Hindlimb muscle (tissue), 1 donor: ENCODE data around the gene PRR12. TPM values are rescaled to one million over a fixed set of nuclear protein-coding genes. Genes with fewer than 3 reads are reported as not detected.
"Not testable (repeated sequence)": the region's sequence is repeated elsewhere in the genome, so short reads cannot be mapped to it uniquely, and the experiment has no call there.

Experiments used
- DNase-seq: peaks from one replicate; pipeline ENCODE4 v3.0.0-alpha.2; 2013
- polyA plus RNA-seq: library from polyadenylated mRNA; unstranded; fragments of 120-200 nt; gene quantifications from one replicate; pipeline ENCODE4 v1.2.1, GENCODE V29; 2013; ENCODE audit not compliant: insufficient read length

PRR12 gene
- polyA plus RNA-seq, 1 donor = 23.3 TPM

GRCh38 chr19:49593233-49594113 lies 2.5 kb downstream of the PRR12 start:
- peak; percentile 90 for DNase-seq

- DNase-seq = no peak
Observed at GRCh38 chr19:49594157-49594992, 3.4 kb downstream of the PRR12 start.

DNA sequence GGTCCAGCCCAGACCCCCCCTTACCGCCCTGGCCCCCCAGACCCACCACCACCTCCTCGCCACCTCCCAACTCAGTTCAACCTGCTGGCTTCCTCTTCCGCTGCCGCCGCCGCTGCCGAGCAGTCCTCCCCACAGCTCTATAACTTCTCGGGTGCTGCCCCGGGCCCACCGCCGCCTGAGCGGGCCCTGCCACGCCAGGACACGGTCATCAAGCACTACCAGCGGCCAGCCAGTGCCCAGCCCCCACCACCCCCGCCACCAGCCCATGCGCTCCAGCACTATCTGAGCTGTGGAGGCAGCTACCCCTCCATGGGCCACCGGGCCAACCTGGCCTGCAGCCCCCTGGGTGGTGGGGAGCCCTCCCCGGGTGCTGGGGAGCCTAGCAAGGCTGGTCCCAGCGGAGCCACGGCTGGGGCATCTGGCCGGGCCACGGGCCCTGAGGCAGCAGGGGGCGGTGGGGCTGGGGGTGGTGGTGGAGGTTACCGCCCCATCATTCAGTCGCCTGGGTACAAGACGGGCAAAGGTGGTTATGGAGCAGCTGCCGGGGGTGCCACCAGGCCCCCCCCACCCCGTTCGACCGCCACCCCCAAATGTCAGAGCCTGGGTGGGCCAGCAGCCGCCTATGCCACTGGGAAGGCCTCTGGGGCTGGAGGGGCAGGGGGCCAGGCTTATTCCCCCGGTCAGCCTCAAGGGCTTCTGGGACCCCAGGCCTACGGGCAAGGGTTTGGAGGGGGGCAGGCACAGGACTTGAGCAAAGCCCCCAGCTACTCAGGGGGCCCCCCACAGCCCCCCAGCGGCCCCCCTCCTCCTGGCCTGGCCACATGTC lies 4.2 kb downstream of the PRR12 start:
- DNase-seq = no peak

DNA sequence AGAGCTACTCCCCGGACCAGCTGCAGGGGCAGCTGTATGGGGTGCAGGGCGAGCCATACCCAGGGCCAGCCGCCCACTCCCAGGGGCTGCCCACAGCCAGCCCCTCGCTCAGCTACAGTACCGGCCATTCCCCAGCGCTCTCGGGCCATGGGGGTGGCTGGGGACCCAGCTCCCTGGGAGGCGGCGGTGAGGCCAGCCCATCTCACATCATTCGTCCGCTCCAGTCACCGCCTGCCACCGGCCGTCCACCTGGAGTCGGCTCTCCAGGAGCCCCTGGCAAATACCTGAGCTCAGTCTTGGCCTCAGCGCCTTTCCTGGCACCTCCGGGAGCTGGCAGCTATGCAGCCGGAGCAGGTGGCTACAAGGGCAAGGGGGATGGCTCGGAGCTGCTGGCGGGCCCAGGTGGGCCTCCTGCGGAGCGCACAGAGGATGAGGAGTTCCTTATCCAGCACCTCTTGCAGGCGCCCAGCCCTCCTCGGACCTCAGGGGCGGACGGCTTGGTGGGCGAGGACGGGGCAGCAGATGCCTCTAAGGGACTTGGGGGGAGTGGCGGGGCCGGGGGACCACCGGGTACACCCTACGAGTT lies 4.9 kb downstream of the PRR12 start:
- no peak for DNase-seq

GRCh38 chr19:49596407-49596806 lies 5.4 kb downstream of the PRR12 start:
- DNase-seq = no peak

- no peak for DNase-seq
Observed at GRCh38 chr19:49596954-49597702, 6.1 kb downstream of the PRR12 start.

DNA sequence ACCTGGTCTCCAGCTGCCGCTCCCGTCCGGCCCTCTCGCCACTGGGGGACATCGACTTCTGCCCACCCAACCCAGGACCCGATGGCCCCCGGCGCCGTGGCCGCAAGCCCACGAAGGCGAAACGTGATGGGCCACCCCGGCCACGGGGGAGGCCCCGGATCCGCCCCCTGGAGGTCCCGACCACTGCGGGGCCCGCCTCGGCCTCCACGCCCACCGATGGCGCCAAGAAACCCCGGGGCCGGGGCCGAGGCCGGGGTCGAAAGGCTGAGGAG lies 6.7 kb downstream of the PRR12 start:
- no peak for DNase-seq

- DNase-seq = no peak
Observed at GRCh38 chr19:49599378-49600295, 8.7 kb downstream of the PRR12 start.

- no peak for DNase-seq
Observed at GRCh38 chr19:49601482-49602038, 10.6 kb downstream of the PRR12 start.

DNA sequence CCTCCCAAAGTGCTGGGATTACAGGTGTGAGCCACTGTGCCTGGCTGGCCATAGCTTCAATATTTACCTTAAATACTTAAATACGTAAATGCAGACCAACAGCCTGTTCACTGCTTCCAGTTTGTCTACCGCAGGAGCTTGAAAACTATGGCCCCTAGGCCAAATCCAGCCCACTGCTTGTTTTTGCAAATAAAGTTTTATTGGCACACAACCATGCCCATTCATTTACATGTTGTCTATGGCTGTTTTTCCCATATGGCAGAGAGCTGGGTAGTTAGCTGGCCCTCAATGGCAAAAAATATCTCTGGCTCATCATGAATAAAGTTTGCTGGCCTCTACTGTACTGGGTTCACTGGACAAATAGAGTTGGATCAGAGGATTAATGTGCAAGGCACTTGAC lies 11.8 kb downstream of the PRR12 start:
- DNase-seq = no peak

DNA sequence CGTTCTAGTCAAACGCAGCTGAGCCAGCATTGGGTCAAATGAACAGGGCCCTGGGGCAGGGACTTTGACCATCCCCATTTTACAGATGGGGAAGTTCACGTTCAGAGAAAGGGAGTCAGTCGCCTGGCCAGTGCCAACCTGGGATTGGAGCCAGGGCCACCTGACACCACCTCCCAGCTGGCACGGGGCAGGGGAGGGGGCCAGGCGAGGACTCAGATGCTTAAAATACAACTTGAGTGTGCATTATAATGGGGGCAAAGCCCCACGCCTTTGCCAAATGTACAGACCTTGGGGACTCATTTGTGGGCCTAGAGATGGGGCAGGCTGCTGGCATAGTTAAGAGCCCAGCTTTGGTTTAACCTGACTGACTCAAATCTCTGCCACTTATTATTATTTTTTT lies 14.6 kb downstream of the PRR12 start:
- DNase-seq = no peak

GRCh38 chr19:49609499-49610092 lies 18.6 kb downstream of the PRR12 start:
- no peak for DNase-seq

GRCh38 chr19:49613374-49613773 lies 22.4 kb downstream of the PRR12 start:
- DNase-seq = no peak

- DNase-seq = no peak
Observed at GRCh38 chr19:49614096-49614833, 23.3 kb downstream of the PRR12 start.

DNA sequence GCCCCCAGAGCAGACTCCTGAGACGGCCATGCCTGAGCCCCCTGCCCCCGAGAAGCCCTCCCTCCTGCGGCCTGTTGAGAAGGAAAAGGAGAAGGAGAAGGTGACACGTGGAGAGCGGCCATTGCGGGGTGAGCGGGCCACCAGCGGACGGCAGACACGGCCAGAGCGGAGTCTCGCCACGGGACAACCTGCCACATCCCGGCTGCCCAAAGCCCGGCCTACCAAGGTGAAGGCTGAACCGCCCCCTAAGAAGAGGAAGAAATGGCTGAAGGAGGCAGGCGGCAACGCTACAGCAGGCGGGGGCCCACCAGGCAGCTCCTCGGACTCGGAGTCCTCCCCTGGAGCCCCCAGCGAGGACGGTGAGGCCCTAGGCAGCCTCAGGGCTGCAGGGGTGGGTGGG lies 24.9 kb downstream of the PRR12 start:
- DNase-seq = no peak

DNA sequence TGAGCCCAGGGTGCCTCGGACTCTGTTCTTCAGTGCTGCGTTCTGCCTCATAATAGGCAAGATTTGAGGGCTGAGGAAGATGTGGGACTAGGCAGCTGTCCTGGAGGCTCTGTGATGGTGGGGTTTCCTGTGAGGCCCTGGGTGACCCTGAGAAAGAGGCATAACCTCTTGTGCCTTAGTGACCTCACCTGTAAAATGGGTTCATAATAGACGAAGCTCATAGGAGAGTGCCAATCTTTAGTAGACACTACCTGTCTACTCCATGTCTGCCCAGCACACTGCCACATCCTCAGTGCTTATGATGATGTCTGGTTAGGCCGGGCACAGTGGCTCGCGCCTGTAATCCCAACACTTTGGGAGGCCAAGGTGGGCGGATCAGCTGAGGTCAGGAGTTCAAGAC lies 25.6 kb downstream of the PRR12 start:
- no peak for DNase-seq

- DNase-seq = no peak
Observed at GRCh38 chr19:49616945-49617344, 26.0 kb downstream of the PRR12 start.

GRCh38 chr19:49617860-49618259 lies 26.9 kb downstream of the PRR12 start:
- not testable (repeated sequence) for DNase-seq
